ENCODE measurements around the gene CBLB.
"Not testable (repeated sequence)": the region's sequence is repeated elsewhere in the genome, so short reads cannot be mapped to it uniquely, and the experiment has no call there.

Gene CBLB

GRCh38 chr3:105826778-105827634 lies 41.8 kb downstream of the CBLB start:
- Mint-ChIP-seq H3K4me1 (ENCODE audit: low read depth) (peaks cover 88% of the 10 kb centered on the region), H3K4me3 (peak overlapping the region; percentile 78), H3K9me3 (ENCODE audit: low read depth) (no peaks in the 10 kb centered on the region), H3K27me3 (no peaks in the 10 kb centered on the region), H3K27ac (peak overlapping the region; percentile 100), H3K36me3 (peaks cover 44% of the 10 kb centered on the region)

- H3K27me3 Mint-ChIP-seq = no peaks in the 10 kb centered on the region
- H3K9me3 Mint-ChIP-seq (ENCODE audit: low read depth) = no peaks in the 10 kb centered on the region
- H3K4me3 Mint-ChIP-seq = peak overlapping the region; percentile 13
- H3K4me1 Mint-ChIP-seq (ENCODE audit: low read depth) = peaks cover 78% of the 10 kb centered on the region
- peak overlapping the region; percentile 100 for H3K27ac Mint-ChIP-seq
- H3K36me3 Mint-ChIP-seq = peaks cover 45% of the 10 kb centered on the region
These were observed 44.7 kb downstream of the CBLB start for GRCh38 chr3:105824129-105824528.

DNA sequence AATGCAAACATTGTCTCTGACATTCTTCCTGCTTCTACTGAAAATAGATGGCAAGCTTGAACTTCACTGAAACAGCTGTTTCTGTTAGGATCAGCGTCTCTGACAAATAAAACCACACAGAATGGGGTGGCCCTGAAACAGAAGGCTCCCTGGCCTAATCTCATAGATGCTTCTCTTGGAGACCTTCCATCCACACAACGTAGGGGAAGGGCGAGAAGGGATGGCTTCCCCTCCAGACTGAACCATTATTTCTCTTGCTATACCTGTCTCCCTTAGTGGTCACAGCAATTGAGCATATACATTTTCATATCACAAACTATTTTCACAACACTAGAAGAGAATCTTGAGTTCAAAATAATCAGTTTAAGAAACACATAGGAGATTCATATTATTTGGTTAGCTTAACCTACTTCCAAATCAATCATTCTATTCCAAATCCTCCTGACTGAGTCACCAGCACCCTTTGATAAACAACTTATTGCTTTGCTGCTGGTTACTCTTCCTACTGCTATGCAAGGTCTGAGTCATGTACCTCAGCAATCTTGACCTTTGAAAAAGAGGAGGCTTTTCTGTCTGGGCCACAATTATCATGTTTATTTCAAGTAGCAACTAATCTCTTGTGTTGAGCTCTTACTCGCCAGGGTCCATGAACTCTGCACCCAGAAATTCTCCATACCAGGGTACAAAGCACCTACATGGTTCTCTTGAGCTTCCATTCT lies 45.5 kb downstream of the CBLB start:
- peak overlapping the region; percentile 38 for H3K4me3 Mint-ChIP-seq
- H3K4me1 Mint-ChIP-seq (ENCODE audit: low read depth) = peaks cover 74% of the 10 kb centered on the region
- H3K27me3 Mint-ChIP-seq = no peaks in the 10 kb centered on the region
- H3K36me3 Mint-ChIP-seq = peaks cover 43% of the 10 kb centered on the region
- no peaks in the 10 kb centered on the region for H3K9me3 Mint-ChIP-seq (ENCODE audit: low read depth)
- H3K27ac Mint-ChIP-seq = peak overlapping the region; percentile 100

DNA sequence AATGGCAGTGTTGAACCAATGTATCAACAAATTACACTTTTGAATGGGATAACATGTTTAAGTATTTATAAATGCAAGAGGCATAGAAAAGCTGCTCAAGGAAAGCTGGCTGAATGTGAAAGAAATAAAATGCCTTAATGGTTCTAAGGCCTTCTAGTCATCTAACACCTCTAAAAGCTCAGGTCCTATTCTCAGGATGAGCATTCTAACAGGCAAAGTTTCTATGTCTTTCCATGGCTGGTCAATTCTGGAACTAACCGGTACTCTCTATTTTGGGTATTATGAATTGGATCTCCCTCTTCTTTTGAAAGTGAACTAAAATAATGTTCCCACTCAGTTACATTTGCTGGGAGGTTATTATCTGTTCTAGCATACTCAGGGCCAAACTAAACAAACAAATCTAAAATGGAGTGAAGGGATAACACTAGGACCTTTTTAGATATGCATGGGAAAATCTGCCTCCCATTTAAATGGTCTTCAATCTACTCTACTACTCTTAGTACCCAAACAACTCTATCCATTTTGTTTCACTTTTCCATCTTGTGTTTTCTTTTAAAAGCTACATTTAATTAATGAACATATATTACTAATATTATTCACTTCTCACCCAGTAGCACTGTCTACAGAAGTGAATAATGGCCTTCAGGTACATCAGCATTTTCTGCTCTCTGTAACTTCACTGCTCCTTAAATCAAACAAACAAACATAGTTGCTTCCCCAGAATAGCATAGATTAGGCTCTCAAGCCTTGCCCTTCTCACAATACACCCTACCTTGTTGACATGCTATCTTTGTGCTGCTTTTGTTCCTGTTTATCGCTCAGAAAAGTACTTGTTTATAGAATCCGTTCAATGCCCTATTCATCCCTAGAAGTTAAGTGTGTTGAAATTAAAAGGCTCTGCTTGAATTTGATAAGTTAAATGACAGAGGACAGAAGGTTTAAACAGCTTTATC lies 46.4 kb downstream of the CBLB start:
- Mint-ChIP-seq H3K27ac (peak overlapping the region; percentile 100), H3K36me3 (peaks cover 41% of the 10 kb centered on the region), H3K27me3 (no peaks in the 10 kb centered on the region), H3K9me3 (ENCODE audit: low read depth) (no peaks in the 10 kb centered on the region), H3K4me3 (peak overlapping the region; percentile 38), H3K4me1 (ENCODE audit: low read depth) (peaks cover 68% of the 10 kb centered on the region)

DNA sequence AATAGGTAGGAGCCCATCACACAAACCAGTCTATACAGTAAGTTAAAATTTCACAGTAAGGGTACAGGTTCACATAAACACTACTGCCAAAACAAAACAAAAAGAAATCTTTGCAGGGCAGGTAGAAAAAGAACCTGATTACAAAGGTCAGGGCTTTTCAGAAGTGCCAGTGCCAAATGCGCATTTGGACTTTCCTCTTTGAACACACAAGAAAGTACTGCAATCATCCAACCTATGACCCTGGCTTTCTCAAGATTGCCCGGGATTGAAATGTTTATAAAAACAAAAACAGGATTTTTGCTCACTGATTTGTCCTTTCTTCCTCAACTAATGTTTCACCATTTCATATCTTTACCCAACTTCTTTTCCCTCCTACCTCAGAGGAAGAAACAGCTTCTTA lies 47.4 kb downstream of the CBLB start:
- peaks cover 42% of the 10 kb centered on the region for H3K36me3 Mint-ChIP-seq
- H3K4me1 Mint-ChIP-seq (ENCODE audit: low read depth) = peaks cover 65% of the 10 kb centered on the region
- H3K27me3 Mint-ChIP-seq = no peaks in the 10 kb centered on the region
- no peaks in the 10 kb centered on the region for H3K9me3 Mint-ChIP-seq (ENCODE audit: low read depth)
- H3K4me3 Mint-ChIP-seq = no peak overlapping the region
- peak overlapping the region; percentile 89 for H3K27ac Mint-ChIP-seq

GRCh38 chr3:105816833-105817232 lies 52.0 kb downstream of the CBLB start:
- peaks cover 58% of the 10 kb centered on the region for H3K4me1 Mint-ChIP-seq (ENCODE audit: low read depth)
- H3K36me3 Mint-ChIP-seq = peaks cover 47% of the 10 kb centered on the region
- H3K27ac Mint-ChIP-seq = peak overlapping the region; percentile 79

GRCh38 chr3:105815331-105815730 lies 53.5 kb downstream of the CBLB start:
- not testable (repeated sequence) for H3K4me3 Mint-ChIP-seq; H3K27me3 Mint-ChIP-seq; H3K9me3 Mint-ChIP-seq (ENCODE audit: low read depth)
- Mint-ChIP-seq H3K27ac (peak overlapping the region; percentile 79), H3K4me1 (ENCODE audit: low read depth) (peaks cover 60% of the 10 kb centered on the region), H3K36me3 (peaks cover 39% of the 10 kb centered on the region)

More at GRCh38 chr3:105816833-105817232, 52.0 kb downstream of the CBLB start:
- Mint-ChIP-seq H3K27me3 (no peaks in the 10 kb centered on the region), H3K4me3 (no peak overlapping the region), H3K9me3 (ENCODE audit: low read depth) (peaks cover 3% of the 10 kb centered on the region)

DNA sequence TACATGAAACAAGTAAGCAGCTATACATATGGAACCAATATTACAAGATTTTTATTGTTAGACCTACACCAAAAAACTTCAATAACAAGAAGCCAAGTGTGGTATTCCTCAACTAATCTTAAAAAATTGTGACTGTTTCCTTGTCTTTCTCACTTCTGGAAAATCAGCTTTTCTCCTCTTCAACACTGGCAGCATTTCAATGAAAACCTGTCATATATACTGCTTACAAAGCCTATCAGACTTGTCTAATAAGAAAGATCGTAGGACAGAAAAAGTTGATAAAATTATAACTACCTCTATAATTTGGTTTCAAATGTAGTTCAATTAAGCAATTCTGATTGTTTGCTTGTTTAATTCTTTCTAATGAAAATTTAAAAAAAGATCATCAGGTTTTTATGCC lies 55.1 kb downstream of the CBLB start:
- H3K9me3 Mint-ChIP-seq (ENCODE audit: low read depth) = peaks cover 3% of the 10 kb centered on the region
- peaks cover 34% of the 10 kb centered on the region for H3K36me3 Mint-ChIP-seq
- H3K27ac Mint-ChIP-seq = peak overlapping the region; percentile 79
- peaks cover 70% of the 10 kb centered on the region for H3K4me1 Mint-ChIP-seq (ENCODE audit: low read depth)
- no peak overlapping the region for H3K4me3 Mint-ChIP-seq
- no peaks in the 10 kb centered on the region for H3K27me3 Mint-ChIP-seq

GRCh38 chr3:105812194-105812586 lies 56.6 kb downstream of the CBLB start:
- Mint-ChIP-seq H3K4me3 (no peak overlapping the region), H3K9me3 (ENCODE audit: low read depth) (peaks cover 3% of the 10 kb centered on the region), H3K36me3 (peaks cover 31% of the 10 kb centered on the region), H3K4me1 (ENCODE audit: low read depth) (peaks cover 74% of the 10 kb centered on the region), H3K27me3 (no peaks in the 10 kb centered on the region), H3K27ac (peak overlapping the region; percentile 73)

DNA sequence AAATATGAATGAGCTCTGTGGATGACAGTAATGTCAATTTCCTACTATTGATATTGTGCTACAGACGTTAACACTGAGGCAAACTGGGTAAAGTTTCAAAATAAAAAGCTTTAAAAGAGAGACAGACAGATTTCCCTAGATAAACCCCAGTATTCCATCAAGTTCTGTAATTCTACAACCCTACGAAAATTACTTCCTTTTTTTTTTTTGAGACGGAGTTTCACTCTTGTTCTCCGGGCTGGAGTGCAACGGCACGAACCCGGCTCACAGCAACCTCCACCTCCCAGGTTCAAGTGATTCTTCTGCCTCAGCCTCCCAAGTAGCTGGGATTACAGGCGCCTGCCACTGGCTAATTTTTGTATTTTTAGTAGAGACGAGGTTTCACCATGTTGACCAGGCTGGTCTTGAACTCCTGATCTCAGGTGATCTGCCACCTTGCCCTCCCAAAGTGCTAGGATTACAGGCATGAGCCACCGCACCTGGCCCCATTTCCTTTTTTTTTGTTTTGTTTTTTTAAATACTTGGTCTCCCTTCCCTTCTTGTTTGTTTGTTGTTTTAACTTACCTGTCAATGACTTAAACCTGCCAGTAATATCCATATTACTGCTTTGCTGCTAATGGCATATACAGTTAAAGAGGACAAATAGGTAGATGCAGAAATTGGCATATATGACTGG lies 57.2 kb downstream of the CBLB start:
- peaks cover 26% of the 10 kb centered on the region for H3K36me3 Mint-ChIP-seq
- peaks cover 3% of the 10 kb centered on the region for H3K9me3 Mint-ChIP-seq (ENCODE audit: low read depth)
- no peaks in the 10 kb centered on the region for H3K27me3 Mint-ChIP-seq
- no peak overlapping the region for H3K4me3 Mint-ChIP-seq
- H3K4me1 Mint-ChIP-seq (ENCODE audit: low read depth) = peaks cover 75% of the 10 kb centered on the region
- peak overlapping the region; percentile 81 for H3K27ac Mint-ChIP-seq

- Mint-ChIP-seq H3K27ac (peak overlapping the region; percentile 79), H3K4me3 (peak overlapping the region; percentile 15), H3K36me3 (peaks cover 18% of the 10 kb centered on the region), H3K9me3 (ENCODE audit: low read depth) (peaks cover 4% of the 10 kb centered on the region), H3K4me1 (ENCODE audit: low read depth) (peaks cover 80% of the 10 kb centered on the region), H3K27me3 (no peaks in the 10 kb centered on the region)
These were observed 59.5 kb downstream of the CBLB start for GRCh38 chr3:105809208-105809888.

- Mint-ChIP-seq H3K4me3 (no peak overlapping the region), H3K36me3 (peaks cover 19% of the 10 kb centered on the region), H3K9me3 (ENCODE audit: low read depth) (peaks cover 4% of the 10 kb centered on the region), H3K27me3 (no peaks in the 10 kb centered on the region), H3K27ac (peak overlapping the region; percentile 76), H3K4me1 (ENCODE audit: low read depth) (peaks cover 76% of the 10 kb centered on the region)
These were observed 61.1 kb downstream of the CBLB start for GRCh38 chr3:105807701-105808100.

DNA sequence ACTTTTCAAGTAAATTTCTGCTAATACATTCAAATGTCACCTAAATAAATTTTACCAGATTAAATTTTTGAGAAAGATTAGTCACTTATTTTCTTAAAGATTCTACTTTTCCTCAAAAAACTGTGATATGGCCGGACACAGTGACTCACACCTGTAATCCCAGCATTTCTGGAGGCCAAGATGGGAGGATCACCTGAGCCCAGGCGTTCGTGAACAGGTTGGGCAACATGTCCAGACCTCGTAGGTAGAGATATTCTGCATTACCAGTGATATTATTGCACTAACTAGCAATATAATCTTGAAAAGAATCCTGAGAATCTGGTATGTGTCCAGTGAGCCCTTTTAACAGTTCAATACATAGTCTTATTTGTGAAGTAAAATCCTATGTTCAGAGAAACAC lies 61.7 kb downstream of the CBLB start:
- peaks cover 15% of the 10 kb centered on the region for H3K36me3 Mint-ChIP-seq
- H3K27ac Mint-ChIP-seq = peak overlapping the region; percentile 89
- H3K27me3 Mint-ChIP-seq = no peaks in the 10 kb centered on the region
- H3K4me1 Mint-ChIP-seq (ENCODE audit: low read depth) = peaks cover 77% of the 10 kb centered on the region
- H3K9me3 Mint-ChIP-seq (ENCODE audit: low read depth) = peaks cover 4% of the 10 kb centered on the region
- no peak overlapping the region for H3K4me3 Mint-ChIP-seq

DNA sequence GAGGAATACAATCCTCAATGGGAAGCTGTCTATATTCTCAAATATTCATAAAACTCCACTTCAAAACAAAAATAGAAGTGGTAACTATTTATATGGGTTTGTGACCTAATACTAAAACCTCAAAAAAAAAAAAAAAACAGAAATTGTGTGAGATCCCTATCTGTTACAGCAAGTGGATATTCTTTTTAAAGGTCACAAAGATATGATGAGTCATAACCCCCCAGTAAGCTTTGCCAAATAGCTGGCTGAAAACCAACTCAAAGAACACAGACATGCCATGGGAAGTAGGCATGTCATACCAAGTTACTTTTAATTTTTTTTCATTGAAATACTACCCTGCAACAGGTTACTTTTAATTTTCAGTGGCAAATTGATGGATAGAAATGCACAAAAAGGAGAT lies 62.5 kb downstream of the CBLB start:
- H3K27ac Mint-ChIP-seq = peak overlapping the region; percentile 89
- peaks cover 4% of the 10 kb centered on the region for H3K9me3 Mint-ChIP-seq (ENCODE audit: low read depth)
- H3K4me3 Mint-ChIP-seq = peak overlapping the region; percentile 56
- H3K4me1 Mint-ChIP-seq (ENCODE audit: low read depth) = peaks cover 79% of the 10 kb centered on the region
- peaks cover 20% of the 10 kb centered on the region for H3K36me3 Mint-ChIP-seq
- H3K27me3 Mint-ChIP-seq = no peaks in the 10 kb centered on the region

Measured in activated naive CD8-positive, alpha-beta T cell (primary cell).